Activated CD8-positive, alpha-beta memory T cell treated with anti-CD3 and anti-CD28 coated beads, Interleukin-2, amount 50 U/mL, for 1 hour (primary cell): ENCODE data around the gene ZNF22.

Experiments used
- DNase-seq: peaks from one replicate; pipeline ENCODE4 v3.0.0-alpha.2; 2020; ENCODE audit errors: extremely low read depth

ZNF22 gene

DNA sequence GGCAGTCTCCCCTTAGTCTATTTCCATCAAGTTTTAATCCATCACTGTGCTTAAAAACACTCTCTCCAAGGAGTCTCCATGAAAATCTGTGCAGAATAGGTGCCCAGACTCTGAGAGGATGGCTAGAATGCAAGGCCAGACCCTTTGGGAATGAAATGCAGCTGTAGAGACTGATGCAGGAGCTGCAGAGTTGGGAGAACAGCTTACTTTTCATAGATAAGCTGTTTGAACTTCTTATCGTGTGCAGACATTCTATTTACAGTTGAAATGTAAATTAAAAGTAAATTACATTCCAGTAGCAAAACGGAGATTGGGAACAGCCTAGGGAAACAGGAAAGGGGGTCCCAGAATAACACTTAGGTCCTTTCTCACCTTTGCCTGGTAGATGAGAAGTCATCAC, 14.9 kb downstream of the ZNF22 start:
- no peak for DNase-seq

DNA sequence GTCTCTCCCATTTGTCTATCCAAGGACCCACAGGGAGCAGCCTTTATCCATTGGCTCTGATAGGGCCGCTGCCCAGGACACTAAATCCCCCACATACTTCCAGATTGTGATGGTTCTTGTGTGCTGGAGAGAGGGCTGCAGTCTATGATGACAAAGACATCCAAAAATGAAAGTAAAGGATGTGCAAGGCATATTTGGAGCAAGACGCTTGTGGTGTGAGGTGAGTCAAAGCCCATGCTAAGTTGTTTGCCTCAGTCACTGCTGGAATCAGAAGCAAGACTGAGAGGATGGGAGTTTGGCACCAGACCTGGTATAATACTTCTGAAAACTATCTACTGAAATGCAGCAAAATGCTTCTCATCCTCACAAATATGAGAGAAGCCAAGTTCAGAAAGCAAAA, 22.7 kb downstream of the ZNF22 start:
- no peak for DNase-seq

DNA sequence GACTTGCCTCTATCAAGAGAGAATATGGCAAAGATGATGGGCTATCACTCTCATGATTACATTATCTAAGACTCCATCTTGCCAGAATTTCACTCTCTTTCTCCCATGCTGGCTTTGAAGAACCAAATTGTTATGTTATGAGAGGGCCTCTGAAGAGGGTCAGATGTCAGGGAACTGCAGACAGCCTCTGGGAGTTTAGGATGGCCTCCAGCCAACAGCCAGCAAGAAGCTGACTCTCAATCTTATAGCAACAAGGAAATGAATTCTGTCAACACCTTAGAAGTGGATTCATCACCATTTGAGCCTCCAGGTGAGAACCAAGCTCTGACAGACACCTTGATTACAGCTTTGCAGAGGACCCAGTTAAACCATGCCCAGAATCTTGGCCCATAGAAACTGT, 33.6 kb downstream of the ZNF22 start:
- DNase-seq, result no peak

DNA sequence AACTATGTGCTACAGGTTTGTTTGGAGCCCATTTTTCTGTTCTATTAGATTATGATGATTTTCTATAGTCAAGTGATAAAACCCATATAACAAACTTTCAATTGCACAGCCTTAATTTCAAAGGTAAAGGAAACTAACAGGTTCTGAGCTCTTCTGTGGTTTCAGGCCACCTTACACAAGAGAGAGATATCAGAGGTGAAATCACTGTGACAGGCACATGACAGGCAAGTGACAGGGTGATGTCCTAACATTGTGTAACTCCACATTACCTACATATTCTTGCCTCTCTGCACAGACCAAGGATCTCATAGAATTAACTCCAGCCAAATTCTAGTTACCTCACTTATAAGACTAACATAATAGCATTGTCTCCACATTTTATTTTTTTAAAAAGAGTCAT, 35.0 kb downstream of the ZNF22 start:
- DNase-seq, result no peak

- DNase-seq, result no peak
These were observed 40.3 kb downstream of the ZNF22 start for GRCh38 chr10:45040921-45041542.

DNA sequence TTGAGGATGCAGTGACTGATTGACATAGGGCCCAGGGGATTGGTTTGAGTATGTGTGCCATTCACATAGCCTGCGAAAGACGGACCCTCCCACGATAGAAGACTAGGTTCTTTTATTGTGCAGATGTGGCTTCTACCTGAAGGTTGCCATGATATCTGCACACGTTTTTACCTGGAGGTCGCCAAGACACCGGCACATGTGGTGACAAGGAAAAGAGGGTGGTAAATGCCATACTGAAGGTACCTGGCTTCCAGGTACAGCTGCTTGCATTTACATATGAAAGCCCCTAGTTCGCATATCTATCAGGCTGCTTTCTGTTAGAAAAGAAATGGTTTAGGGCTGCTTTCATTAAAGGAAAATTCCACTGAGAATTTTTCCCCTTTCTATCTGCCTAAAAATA, 43.6 kb downstream of the ZNF22 start:
- DNase-seq, result no peak

DNA sequence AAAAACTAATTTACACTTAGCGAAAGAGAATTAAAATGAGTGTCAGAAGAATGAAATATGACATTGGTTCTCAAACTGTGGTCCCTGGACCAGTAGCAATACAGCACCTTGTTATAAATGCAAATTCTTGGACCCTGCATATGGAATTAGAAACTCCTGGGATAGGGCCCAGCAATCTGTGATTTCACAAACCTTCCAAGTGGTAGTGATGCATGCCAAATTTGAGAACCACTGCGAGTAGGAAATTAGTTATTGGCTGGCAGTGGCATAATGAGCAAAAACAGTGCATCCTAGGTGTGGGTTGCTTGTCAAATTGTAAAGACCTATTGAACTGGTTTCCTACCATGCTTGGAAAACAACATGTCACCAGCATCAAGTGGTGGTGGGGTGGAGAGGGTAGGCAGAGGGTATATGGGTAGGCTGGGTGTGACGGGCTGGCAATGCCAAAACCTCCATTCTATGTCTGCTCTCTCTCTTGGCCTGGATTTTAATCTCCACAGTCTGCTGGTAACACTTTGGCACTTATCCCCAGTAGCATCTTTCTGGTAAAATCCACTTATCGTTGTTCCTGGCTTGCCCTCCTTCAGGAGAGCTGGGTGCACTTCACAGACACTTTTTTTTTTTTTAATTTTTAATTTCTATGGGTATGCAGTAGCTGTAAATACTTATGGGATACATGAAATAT, 50.0 kb downstream of the ZNF22 start:
- DNase-seq, result no peak

DNA sequence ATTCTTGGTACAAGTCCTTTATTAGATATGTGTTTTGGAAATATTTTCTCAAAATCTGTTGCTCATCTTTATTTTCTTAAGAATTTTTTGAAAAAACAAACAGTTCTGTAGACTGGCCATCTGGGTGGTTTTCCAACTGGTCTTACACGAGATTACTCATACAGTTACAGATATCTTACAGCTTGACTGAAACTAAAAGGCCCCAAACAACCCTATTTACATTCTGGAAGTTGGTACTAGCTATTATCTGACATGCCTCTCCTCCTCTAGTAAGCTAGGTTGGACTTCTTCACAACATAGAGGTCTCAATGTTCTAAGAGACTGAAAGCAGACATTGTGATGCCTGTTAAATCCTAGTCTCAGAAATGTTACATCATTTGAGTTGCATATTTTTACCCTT, 52.0 kb downstream of the ZNF22 start:
- no peak for DNase-seq

DNA sequence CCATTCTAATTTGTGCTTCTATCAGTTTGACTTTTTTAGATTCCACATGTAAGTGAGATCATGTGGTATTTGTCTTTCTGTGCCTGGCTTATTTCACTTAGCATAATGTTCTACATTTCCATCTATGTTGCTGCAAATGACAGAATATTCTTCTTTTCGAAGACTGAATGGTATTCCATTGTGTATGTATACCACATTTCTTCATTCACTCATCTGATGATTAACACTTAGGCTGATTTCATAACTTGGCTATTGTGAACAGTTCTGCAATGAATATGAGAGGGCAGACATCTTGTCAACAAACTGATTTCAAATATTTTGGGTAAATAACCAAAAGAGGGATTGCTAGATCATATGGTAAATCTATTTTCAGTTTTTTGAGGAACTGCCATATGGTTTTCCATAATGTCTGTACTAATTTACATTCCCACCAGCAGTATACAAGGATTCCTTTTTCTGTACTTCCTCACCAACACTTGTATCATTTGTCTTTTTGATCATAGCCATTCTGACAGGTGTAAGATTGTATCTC, 52.9 kb downstream of the ZNF22 start:
- DNase-seq, result no peak
